T-helper 9 cell (primary cell): ENCODE results near the gene NTN3.

ENCODE experiments used
- DNase-seq: peaks from one replicate; pipeline ENCODE4 v3.0.0-alpha.2; 2020

The NTN3 gene

DNA sequence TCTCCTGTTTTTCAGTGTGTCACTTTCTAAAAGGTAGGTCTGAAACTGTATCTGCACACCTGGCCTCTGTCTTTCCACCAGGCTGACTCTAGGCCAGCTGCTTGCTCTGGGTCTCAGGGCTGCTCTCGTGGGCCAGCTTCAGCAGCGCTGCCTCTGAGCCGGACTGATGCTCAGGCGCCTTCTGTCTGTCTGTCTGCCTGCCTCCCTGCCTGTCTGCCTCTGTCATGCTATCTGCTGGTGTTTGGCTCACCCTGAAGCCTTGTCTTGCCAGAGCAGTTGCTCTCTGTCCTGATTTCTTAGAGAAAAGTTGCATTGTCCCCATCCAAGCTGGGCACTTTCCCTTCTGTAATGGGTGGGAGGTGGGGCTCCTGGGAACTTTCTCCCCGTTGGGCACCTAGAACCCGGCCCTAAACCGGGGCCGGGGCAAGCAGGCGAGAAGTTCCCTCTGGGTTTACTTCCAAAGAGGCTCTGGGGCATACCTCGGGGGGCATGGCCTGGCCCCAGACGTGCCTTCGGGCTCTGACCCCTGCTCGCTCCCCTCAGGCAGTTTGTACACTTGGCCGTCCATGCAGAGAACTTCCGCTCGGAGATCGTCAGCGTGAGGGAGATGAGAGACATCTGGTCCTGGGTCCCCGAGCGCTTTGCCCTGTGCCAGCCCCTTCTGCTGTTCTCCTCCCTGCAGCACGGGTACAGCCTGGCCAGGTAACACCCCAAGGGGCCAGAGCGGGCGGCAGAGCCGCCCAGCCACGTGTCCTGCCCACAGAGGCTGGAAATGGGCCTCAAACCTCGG lies 26.8 kb downstream of the NTN3 start:
- no peak for DNase-seq

GRCh38 chr16:2498531-2499253 lies 27.6 kb downstream of the NTN3 start:
- DNase-seq, result no peak

DNA sequence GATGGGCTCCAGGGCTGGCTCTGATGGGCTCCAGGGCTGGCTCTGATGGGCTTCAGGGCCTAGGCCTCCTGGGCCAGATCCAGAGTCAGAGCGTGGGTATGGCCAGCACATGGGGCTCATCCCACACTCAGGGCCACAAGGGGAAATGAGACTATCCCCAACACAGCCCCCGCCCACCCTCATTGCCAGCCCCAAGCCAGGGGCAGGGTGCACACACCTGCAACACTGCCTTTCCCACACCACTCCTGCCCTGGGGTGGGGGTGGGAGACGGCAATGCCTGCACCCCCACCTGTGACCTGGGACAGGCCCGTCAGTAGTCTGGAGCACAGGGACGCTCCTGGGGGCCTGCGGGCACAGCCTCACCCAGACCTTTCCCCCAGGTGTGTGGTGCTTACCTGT lies 28.4 kb downstream of the NTN3 start:
- DNase-seq, result no peak

DNA sequence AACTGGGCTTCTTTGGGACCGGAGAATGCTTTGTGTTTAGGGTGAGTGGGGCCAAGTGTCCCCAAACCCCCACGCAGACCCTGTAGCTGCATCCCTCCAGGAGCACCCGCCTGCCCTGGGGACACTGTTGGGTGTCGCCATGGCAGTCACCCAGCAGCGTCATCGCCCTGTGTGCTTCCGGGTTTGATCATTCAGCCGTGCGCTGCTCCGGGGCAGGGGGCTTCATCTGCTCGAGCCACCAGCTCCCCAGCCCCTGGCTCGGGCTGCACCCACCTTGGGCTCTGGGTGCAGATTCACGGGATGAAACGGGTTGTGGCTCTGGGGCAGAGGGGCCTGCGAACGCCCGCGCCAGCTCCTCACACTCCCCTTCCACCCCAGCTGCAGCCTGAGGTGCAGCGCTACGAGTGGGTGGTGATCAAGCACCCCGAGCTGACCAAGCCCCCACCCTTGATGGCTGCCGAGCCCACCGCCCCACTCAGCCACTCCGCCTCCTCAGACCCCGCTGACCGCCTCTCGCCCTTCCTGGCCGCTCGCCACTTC lies 28.9 kb downstream of the NTN3 start:
- no peak for DNase-seq

- DNase-seq, result no peak
These were observed 29.4 kb downstream of the NTN3 start for GRCh38 chr16:2500430-2500917.

DNA sequence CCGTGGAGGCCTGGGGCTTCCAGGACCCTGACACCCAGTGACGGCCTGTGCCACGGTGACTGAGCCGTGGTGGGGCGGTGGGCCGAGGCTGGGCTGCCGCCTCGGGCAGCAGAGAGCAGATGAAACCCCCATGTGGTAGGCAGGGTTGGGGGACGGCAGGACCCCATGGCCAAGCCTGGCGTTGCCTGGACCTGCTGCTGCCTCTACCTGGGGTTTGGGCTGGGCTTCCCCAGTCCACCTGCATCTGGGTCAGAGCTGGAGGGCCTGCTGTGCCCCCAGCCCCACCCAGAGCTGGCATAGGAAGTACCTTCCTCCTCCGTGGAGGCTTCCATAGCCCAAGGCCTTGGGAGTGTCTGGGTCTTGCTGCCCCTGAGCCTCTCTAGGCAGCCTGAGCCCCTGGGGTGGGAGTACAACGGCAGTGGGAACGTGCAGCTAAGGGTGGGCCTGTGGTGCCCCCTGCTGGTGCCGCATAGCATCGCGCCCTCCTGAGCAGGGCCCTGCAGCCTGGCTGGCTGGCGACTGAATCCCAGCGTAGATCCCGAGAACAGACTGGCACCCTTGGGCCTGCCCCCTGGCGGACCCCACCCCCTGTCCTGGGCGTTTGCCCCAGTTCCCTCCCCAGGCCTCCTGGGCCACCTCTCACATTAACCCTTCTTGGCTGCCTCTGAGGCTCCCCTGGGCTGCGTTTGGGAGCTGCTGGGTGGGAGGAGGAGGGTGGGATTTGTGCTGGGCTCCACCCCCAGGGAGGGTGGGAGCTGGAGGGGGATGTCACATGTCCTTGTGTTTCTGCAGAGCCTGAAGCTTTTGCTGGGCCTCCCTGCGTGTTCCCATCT lies 30.0 kb downstream of the NTN3 start:
- DNase-seq, result peak; percentile 76

DNA sequence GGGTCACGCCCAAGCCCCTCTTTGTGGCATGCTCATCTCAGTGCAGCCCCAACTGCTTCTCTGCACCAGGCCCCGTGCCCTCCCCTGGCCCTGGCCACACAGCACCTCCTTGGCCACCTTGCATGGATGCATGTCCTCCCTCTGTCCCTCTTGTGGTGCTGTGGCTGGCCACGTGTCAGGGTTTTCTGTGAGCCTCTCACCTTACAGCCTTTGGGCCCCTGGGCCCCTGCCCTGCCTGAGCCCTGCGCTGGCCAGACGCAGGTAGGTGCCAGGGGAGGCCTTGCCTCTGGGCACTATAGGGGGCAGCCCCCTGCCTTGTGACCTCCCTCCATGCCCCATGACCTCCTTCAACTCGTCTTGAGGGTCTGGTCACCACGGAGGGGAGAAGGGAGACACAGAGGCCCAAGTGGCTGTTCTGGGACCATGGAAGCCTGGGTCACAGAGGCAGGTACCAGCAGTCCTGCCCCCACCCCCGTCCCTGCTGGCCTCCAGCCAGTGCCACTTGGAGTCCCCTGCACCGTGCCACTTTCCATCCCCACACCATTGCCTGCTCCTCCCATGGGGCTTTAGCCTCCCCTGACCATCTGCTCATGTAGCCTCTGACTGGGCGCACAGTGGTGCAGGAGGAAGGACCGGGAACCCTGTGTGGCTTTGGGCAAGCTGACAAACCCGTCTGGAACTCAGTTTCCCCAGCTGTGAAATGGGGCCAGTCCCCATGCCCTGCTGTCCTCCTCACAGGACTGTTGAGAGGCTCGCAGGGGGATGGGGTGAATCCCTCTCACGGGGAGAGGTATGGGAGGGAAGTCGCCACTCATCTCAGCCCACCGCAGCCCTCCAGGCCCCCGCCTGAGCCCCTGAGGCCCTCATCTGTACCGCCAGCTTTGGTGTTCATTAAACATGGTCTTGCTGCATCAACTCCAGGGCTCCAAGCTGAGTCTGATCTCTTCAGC lies 31.1 kb downstream of the NTN3 start:
- no peak for DNase-seq

DNA sequence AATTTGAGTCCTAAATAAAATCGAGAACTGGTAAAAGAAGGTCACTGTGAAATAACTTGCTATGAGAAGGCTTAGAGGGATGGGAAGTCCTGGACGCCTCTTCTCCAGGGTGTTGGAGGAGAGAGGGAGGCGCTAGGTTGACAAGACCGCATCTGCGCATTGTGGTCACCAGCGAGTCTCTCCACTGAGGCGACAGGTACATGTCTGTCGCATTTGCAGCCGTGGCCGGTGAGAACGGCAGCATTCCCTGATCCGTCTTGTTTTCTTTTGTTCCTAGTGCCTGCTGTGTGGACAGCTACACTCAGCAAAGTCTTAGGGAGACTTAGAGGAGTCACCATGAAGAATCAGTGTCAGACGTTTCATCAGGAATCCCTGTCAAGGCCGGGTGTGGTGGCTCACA lies 34.6 kb downstream of the NTN3 start:
- no peak for DNase-seq

- DNase-seq, result no peak
These were observed 36.1 kb downstream of the NTN3 start for GRCh38 chr16:2507052-2507659.

GRCh38 chr16:2507665-2508064 lies 36.6 kb downstream of the NTN3 start:
- no peak for DNase-seq

DNA sequence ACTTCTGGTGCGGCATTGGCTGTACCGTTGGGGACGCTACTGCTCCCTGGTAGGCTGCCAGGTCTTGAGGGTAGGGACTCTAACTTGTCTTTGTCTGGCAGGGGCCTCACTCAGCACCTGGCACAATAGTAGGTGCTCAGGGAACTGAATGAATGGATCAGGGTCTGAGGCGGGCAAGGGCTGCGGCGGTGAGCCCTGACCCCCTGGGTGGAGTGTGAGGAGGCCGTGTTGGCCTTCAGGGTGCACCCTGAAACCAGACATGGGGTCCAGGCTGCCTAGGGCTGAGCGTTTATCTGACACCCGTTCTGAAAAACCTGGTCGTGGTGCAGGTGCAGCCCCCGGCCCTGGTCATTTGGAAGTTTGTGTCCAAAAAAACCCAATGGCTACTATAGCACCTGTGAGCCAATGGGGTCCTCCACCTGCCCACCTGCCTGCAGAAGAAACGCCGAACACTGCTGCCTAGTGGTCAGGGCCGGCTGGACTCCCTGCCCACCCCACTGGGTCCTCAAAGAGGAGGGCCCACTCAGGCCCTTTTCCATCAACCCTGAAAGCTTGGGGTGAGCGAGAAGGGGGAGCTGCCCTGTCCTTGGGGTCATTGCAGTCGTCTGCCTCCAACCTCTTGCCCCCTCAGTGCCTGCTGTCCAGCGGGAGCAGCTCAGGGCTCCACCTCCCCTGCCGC lies 37.8 kb downstream of the NTN3 start:
- no peak for DNase-seq

DNA sequence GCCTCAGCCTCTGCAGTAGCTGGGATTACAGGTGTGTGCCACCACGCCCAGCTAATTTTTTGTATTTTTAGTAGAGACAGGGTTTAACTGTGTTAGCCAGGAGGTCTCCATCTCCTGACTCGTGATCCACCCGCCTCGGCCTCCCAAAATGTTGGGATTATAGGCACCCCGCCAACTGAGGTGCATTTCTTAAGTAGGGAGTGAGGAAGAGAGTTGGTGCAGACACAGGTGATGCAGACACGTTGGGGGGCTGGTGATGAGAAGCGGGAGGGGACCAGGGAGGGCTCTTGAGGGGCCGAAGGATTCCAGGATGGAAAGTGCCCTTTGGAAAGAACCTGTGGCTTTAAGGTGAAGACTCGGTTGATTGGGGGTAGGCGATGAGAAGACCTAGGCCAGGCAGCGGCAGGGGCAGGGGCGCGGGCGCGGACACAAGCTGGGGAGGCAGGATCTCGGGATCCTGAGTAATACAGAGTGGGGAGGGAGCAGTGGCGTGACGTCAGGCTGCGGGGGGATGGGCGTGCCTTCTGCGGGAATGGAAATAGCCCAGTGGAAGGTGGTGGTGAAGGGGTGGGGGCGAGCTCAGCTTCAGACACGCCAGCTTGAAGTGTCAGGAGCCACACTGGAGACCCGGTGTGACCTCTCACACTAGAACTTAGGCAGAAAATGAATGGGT lies 40.2 kb downstream of the NTN3 start:
- DNase-seq, result no peak

GRCh38 chr16:2511996-2512734 lies 41.1 kb downstream of the NTN3 start:
- DNase-seq, result no peak

DNA sequence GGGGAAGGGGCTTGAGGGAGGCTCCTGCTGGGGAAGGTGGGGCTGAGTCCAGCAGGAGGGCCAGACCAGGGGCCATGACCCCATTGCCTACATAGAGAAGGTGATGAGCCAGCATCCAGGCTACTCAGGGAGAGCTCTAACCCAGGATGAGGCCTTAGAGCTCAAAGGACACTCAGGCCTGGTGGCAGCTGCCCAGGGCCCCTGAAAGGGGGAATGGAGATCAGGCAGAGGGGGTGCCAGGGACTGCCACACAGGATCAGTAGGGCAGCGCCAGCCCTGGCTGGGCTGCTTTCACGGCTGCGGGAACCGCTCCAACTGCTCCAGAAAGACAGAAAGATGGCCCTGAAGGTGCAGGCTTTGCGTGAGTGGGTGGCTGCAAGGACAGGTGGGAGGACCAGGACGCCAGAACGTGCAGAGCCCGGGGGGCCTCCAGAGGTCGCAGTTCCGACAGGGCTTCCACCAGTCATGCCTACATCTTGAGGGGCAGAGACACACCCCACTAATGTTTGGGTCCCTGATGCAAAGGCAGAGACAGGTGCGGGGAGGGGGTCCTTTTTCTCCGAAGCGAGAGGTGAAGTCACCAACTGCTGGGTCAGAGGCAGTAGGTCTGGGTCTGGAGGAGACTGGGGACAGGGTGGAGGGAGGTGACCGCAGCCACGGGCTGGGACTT lies 41.8 kb downstream of the NTN3 start:
- DNase-seq, result no peak

- DNase-seq, result peak; percentile 87
These were observed 42.6 kb downstream of the NTN3 start, which contains the start of gene ATP6V0C for GRCh38 chr16:2513405-2514332. TSS of gene ATP6V0C (plus strand) at chr16:2513952. CDS start at chr16:2514104, 152 bp downstream.

DNA sequence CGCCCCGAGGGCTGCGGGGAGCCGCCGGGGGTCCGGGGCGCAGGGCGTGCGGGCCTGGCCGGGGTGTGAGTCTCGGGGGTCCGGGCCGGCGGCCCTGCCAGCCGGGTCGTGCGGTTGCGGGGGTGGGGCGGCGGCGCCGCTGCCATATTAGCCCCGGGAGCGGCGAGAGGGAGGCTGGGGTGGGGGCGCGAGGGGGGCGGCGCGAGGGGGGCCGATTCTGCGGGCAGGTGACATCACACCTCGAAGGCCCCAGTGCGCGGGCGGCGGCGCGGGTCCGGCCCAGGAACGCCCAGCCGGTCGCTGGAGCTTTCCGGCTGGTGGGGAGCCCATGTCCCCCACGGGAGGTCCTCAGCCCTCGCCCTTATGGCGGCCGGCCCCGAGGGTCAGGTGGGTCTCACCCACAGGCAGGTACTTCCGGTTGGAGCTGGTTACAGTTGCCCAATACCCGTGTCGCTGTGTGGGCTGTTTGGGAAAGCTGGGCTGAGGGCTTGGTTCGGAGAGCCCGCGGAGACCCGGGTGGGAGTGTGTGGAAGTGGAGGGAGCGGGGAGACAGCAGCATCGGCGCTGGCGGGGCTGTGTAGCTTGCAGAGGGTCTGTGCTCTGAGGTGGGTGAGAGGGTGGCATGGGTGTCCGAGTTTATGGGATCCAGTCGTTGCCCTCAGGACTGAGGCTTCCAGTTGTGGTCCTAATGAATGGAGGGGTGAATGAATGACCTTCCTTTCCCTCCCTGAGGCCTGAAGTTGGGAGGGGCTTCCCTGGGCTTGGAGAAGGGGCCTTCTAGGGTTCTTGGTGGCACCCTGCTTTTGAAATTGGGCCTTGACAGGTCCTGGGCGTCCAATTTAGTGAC lies 43.5 kb downstream of the NTN3 start:
- DNase-seq, result peak; percentile 44
